ENCODE data around the gene STK4.

DNA sequence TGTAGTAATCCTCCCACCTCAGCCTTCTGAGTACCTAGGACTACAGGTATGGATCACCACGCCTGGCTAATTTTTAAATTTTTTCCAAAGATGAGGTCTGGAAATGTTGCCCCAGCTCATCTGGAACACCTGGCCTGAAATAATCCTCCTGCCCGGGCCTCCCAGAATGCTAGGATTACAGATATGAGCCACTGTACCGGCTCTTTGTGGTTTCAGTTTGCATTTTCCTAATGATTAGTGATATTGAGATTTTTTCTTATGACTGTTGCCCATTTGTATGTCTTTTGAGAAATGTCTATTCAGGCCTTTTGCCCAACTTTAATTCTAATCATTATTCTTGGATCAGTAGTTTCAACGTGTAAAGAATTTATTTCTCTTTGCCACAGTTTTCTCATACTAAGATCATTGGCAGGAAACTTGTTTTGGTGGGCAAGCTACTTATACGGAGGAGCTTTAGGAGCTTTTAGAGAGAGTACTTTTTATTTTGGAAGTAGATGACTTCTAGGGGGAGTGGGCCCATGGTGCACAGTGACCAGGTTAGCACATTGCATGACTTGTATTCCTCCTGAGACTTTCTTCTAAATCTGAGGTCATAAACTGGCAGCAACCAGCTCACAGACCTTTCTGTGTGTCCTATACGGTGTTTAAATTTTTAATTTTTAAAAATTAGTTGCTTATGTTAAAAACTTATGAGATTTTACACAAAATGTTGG lies 62.3 kb downstream of the STK4 start:
- TF ChIP-seq EP300 (IDR thresholded peaks at IDR 0.05; ENCODE audit: borderline replicate concordance in 1 of 2, low read depth in 2 of 2, low read length in 2 of 2) (no peak), SIN3A (conservative IDR thresholded peaks at IDR 0.05 in 1 of 2, IDR thresholded peaks at IDR 0.05 in 1 of 2; ENCODE audit: low read depth in 1 of 2, low read length in 2 of 2) (no peak), SP1 (IDR thresholded peaks at IDR 0.05; ENCODE audit: low read depth, low read length) (no peak)

All from H1 (cell line).